HFFc6 (cell line): ENCODE measurements around the gene ACOT12. TPM values are rescaled to one million over a fixed set of nuclear protein-coding genes. Genes with fewer than 3 reads are reported as not detected.

Experiments used
- DNase-seq: peaks from one replicate; pipeline ENCODE4 v3.0.0-alpha.2; 2018
- H3K27ac Mint-ChIP-seq: 2 replicates; pipeline ENCODE4 v1.8.0; 2020; ENCODE audit warnings: mild to moderate bottlenecking, mixed read lengths
- H3K27me3 Mint-ChIP-seq: 2 replicates; pipeline ENCODE4 v1.8.0; 2021; ENCODE audit warnings: mild to moderate bottlenecking, moderate library complexity, mixed read lengths; ENCODE audit not compliant: insufficient read depth
- H3K36me3 Mint-ChIP-seq: 2 replicates; pipeline ENCODE4 v1.8.0; 2021; ENCODE audit warnings: low read depth, mixed read lengths
- H3K4me1 Mint-ChIP-seq: 2 replicates; pipeline ENCODE4 v1.8.0; 2020; ENCODE audit warnings: low read depth, mixed read lengths
- H3K4me3 Mint-ChIP-seq: 2 replicates; pipeline ENCODE4 v1.8.0; 2020; ENCODE audit warnings: mild to moderate bottlenecking, moderate library complexity, mixed read lengths
- H3K9me3 Mint-ChIP-seq: 2 replicates; pipeline ENCODE4 v1.8.0; 2020; ENCODE audit warnings: mild to moderate bottlenecking, mixed read lengths
- CTCF ChIP-seq: fragments of 200-600 bp; sonication (generic); IDR thresholded peaks from 2 replicates; pipeline ENCODE4 v1.5.0; 2021; ENCODE audit warnings: antibody characterized with exemption, mild to moderate bottlenecking
- total RNA-seq, 6 experiments: library from RNA; stranded (reverse); fragmentation: NEBNext Ultra II Directional; extraction: Animal tissue kit (Norgen Biotek cat#: 25700); gene quantifications; 2 replicates in 1 of 6; 3 replicates in 5 of 6; pipeline ENCODE4 v1.2.3, GENCODE V29; 2021

ACOT12 gene
- total RNA-seq, 6 experiments from 2014 or later, result not detected

- 0 out of 2 replicates have a peak, but pooled peaks cover under 1% of the 10 kb centered on the region for H3K36me3 Mint-ChIP-seq
- no peak for TF ChIP-seq CTCF
- H3K27me3 Mint-ChIP-seq, result peaks cover 1% of the 10 kb centered on the region; the same call in 1 of the 2 replicates
- no peaks in the 10 kb centered on the region for H3K4me1 Mint-ChIP-seq
- H3K9me3 Mint-ChIP-seq, result no peaks in the 10 kb centered on the region
- no peak overlapping the region for H3K27ac Mint-ChIP-seq
- no peak for DNase-seq
- H3K4me3 Mint-ChIP-seq, result no peak overlapping the region
Measured at GRCh38 chr5:81400375-81400774, 6.4 kb upstream of the ACOT12 start.

GRCh38 chr5:81398741-81399140 is 4.8 kb upstream of the ACOT12 start:
- Mint-ChIP-seq H3K27ac (no peak overlapping the region), H3K27me3 (peaks cover 1% of the 10 kb centered on the region; the same call in 1 of the 2 replicates), H3K4me1 (no peaks in the 10 kb centered on the region), H3K9me3 (no peaks in the 10 kb centered on the region), H3K4me3 (no peak overlapping the region), H3K36me3 (0 out of 2 replicates have a peak, but pooled peaks cover 5% of the 10 kb centered on the region)
- DNase-seq, result no peak
- TF ChIP-seq CTCF, result no peak

- TF ChIP-seq CTCF, result no peak
- Mint-ChIP-seq H3K4me1 (no peaks in the 10 kb centered on the region), H3K27ac (no peak overlapping the region), H3K4me3 (no peak overlapping the region), H3K9me3 (no peaks in the 10 kb centered on the region), H3K27me3 (peaks cover 1% of the 10 kb centered on the region; the same call in 1 of the 2 replicates), H3K36me3 (0 out of 2 replicates have a peak, but pooled peaks cover 5% of the 10 kb centered on the region)
- DNase-seq, result peak; percentile 30
Measured at GRCh38 chr5:81397176-81397575, 3.2 kb upstream of the ACOT12 start.

GRCh38 chr5:81395262-81395661 is 1.3 kb upstream of the ACOT12 start:
- Mint-ChIP-seq H3K36me3 (0 out of 2 replicates have a peak, but pooled peaks cover 5% of the 10 kb centered on the region), H3K27me3 (peaks cover 1% of the 10 kb centered on the region; the same call in 1 of the 2 replicates), H3K4me1 (no peaks in the 10 kb centered on the region), H3K9me3 (no peaks in the 10 kb centered on the region), H3K4me3 (no peak overlapping the region), H3K27ac (no peak overlapping the region)
- TF ChIP-seq CTCF, result no peak
- DNase-seq, result no peak

- no peak overlapping the region for H3K27ac Mint-ChIP-seq
- H3K27me3 Mint-ChIP-seq, result peaks cover 2% of the 10 kb centered on the region; the same call in 1 of the 2 replicates
- H3K4me1 Mint-ChIP-seq, result no peaks in the 10 kb centered on the region
- H3K4me3 Mint-ChIP-seq, result peak overlapping the region; percentile 64
- H3K36me3 Mint-ChIP-seq, result 0 out of 2 replicates have a peak, but pooled peaks cover 5% of the 10 kb centered on the region
- no peak for TF ChIP-seq CTCF
- H3K9me3 Mint-ChIP-seq, result no peaks in the 10 kb centered on the region
- DNase-seq, result no peak
Measured at GRCh38 chr5:81393430-81393782, 528 bp downstream of the ACOT12 start.

- no peak overlapping the region for H3K4me3 Mint-ChIP-seq
- no peak overlapping the region for H3K27ac Mint-ChIP-seq
Measured at GRCh38 chr5:81389025-81389424, 4.9 kb downstream of the ACOT12 start.

More at GRCh38 chr5:81389025-81389424, 4.9 kb downstream of the ACOT12 start:
- Mint-ChIP-seq H3K9me3 (no peaks in the 10 kb centered on the region), H3K27me3 (peaks cover 2% of the 10 kb centered on the region; the same call in 1 of the 2 replicates), H3K4me1 (no peaks in the 10 kb centered on the region), H3K36me3 (no peaks in the 10 kb centered on the region)
- no peak for DNase-seq
- no peak for TF ChIP-seq CTCF
